K562 (cell line): ENCODE results near the gene CFAP97D2. TPM values are rescaled to one million over a fixed set of nuclear protein-coding genes. Genes with fewer than 3 reads are reported as not detected.
A peak's percentile ranks its signal among the peaks of the same experiment; 100 is the strongest.

Source experiments
- ATAC-seq: fragments of 200-7000 bp; cut with Tn5 transposase; 3 replicates; pipeline ENCODE4 v1.9.1; 2020; ENCODE audit warnings: moderate library complexity
- BruUV-seq: library from RNA; stranded (reverse); fragments of 400-500 nt; replicated peaks from 2 replicates; lab custom pipeline; 2021; lab: Mats Ljungman, UMichigan
- CTCF ChIA-PET: fragments of 300-600 bp; formaldehyde crosslinking; extraction: SDS; loops from one replicate; lab custom pipeline; 2021; ENCODE audit warnings: low intra/inter-chr PET ratio; lab: Yijun Ruan, JAX
- POLR2A ChIA-PET: fragments of 300-600, 350-650 bp; sonication (Branson Sonifier 250); formaldehyde crosslinking; extraction: SDS; loops from one replicate; lab custom pipeline; 2021; ENCODE audit warnings: antibody characterized with exemption, inconsistent platforms; lab: Yijun Ruan, JAX
- DNase-seq, 4 experiments: peaks; one replicate each; pipeline versions ENCODE4 v3.0.0 to v3.0.0-alpha.2; 2011 to 2018; ENCODE audit warnings: low spot score in 3 of 4, mixed read lengths in 3 of 4; ENCODE audit errors: extremely low read depth in 1 of 4
- FAIRE-seq: peaks from 2 replicates; lab custom pipeline; 2011; peaks lifted over from hg19 to GRCh38; lab: Jason Lieb, UNC
- H2AFZ ChIP-seq: 2 replicates; pipeline ENCODE4 v1.6.0; 2011; ENCODE audit warnings: low read depth, low read length, control low read depth, inconsistent platforms
- H3K27ac ChIP-seq: fragments of 200-600 bp; 3 replicates; pipeline ENCODE4 v1.8.0; 2011; ENCODE audit warnings: low read depth, mild to moderate bottlenecking, control low read depth, inconsistent platforms, low read length, moderate library complexity, mixed read lengths; ENCODE audit errors: extremely low read depth
- H3K27me3 ChIP-seq, 2 experiments: fragments of 300-600 bp in 1 of 2; 2 replicates in 1 of 2; 3 replicates in 1 of 2; pipeline versions ENCODE4 v1.6.0 to v1.8.0; 2011; ENCODE audit warnings: inconsistent platforms in 2 of 2, low read length in 2 of 2, mild to moderate bottlenecking in 1 of 2, mixed read lengths in 1 of 2, moderate library complexity in 1 of 2; ENCODE audit not compliant: control insufficient read depth in 2 of 2, insufficient read depth in 2 of 2
- H3K36me3 ChIP-seq: fragments of 300-600 bp; 3 replicates; pipeline ENCODE4 v1.8.0; 2011; ENCODE audit warnings: mild to moderate bottlenecking, low read length, inconsistent platforms; ENCODE audit not compliant: control insufficient read depth, insufficient read depth
- H3K4me1 ChIP-seq, 2 experiments: fragments of 200-600 bp in 1 of 2; replicated peaks in 1 of 2; 2 replicates in 1 of 2; 3 replicates in 1 of 2; pipeline versions ENCODE4 v1.5.1 to v1.8.0; 2011; ENCODE audit warnings: inconsistent platforms in 2 of 2, low read length in 2 of 2, mild to moderate bottlenecking in 1 of 2, mixed read lengths in 1 of 2, moderate library complexity in 1 of 2; ENCODE audit not compliant: control insufficient read depth in 2 of 2, insufficient read depth in 2 of 2
- H3K4me2 ChIP-seq: 2 replicates; pipeline ENCODE4 v1.6.1; 2011; ENCODE audit warnings: low read length, control low read depth, inconsistent platforms, mixed read lengths; ENCODE audit not compliant: insufficient read depth
- H3K4me3 ChIP-seq: fragments of 200-600 bp; sonication (generic), shearing (Covaris generic); 2 replicates; pipeline ENCODE4 v1.5.1; 2016; ENCODE audit warnings: control low read depth, inconsistent platforms
- H3K79me2 ChIP-seq: fragments of 200-600 bp; 3 replicates; pipeline ENCODE4 v1.8.0; 2011; ENCODE audit warnings: low read length, inconsistent platforms; ENCODE audit not compliant: control insufficient read depth, insufficient read depth
- H3K9ac ChIP-seq, 2 experiments: 2 replicates each; pipeline versions ENCODE4 v1.6.0 to v1.6.1; 2011; ENCODE audit warnings: low read depth in 2 of 2, low read length in 2 of 2, control low read depth in 1 of 2, inconsistent platforms in 1 of 2, mild to moderate bottlenecking in 1 of 2, mixed read lengths in 1 of 2; ENCODE audit not compliant: insufficient read depth in 1 of 2
- H3K9me1 ChIP-seq: one replicate; pipeline ENCODE4 v1.6.0; 2011; ENCODE audit warnings: inconsistent platforms, mild to moderate bottlenecking, low read length, moderate library complexity; ENCODE audit not compliant: control insufficient read depth, insufficient read depth
- H3K9me3 ChIP-seq: replicated peaks from 2 replicates; pipeline ENCODE4 v1.5.1; 2011; ENCODE audit warnings: low read depth, low read length, inconsistent platforms; ENCODE audit not compliant: control insufficient read depth, insufficient read depth
- H4K20me1 ChIP-seq: replicated peaks from 2 replicates; pipeline ENCODE4 v1.6.1; 2011; ENCODE audit warnings: low read length, inconsistent platforms, mixed read lengths; ENCODE audit not compliant: control insufficient read depth, insufficient read depth
- ZNF586 ChIP-seq: fragments of 450-650 bp; formaldehyde crosslinking; conservative IDR thresholded peaks from 2 replicates; pipeline ENCODE4 v1.4.0; 2020; ENCODE audit warnings: mild to moderate bottlenecking, moderate library complexity
- WGBS: fragments of 100-300 bp; shearing (Covaris generic); methylation state at CpG from one replicate; pipeline ENCODE4 v1.1.6; 2016; ENCODE audit warnings: low coverage, mixed read lengths; ENCODE audit not compliant: insufficient coverage; ENCODE audit errors: missing lambda C conversion rate; 5-methylcytosine and 5-hydroxymethylcytosine counted together
- in situ Hi-C: fragments of 300-500 bp; cut with MboI; formaldehyde crosslinking; loops from 4 replicates; pipeline ENCODE4 v1.15.0; 2018; ENCODE audit warnings: inconsistent platforms, mixed read lengths
- intact Hi-C: fragments of 100-400 bp; cut with micrococcal nuclease; formaldehyde crosslinking; loops from 2 replicates; pipeline ENCODE4 v1.14.2; 2022
- polyA plus RNA-seq, 8 experiments: library from polyadenylated mRNA; depleted of rRNA in 4 of 8; stranded (reverse) in 5 of 8; unstranded in 3 of 8; fragments of >200 nt; fragmentation: Nextera tagmentation in 2 of 8; fragmentation: Illumina TruSeq in 1 of 8; extraction: Ambion mirVana in 2 of 8; extraction: Trizol in 1 of 8; gene quantifications; 2 replicates each; pipeline versions ENCODE4 v1.2.1 to v1.2.3, GENCODE V29; 2011 to 2014; ENCODE audit warnings: inconsistent platforms in 1 of 8, missing spikeins in 1 of 8
- total RNA-seq, 7 experiments: library from RNA; depleted of rRNA in 6 of 7; stranded (reverse); fragments of >200 nt in 6 of 7; fragmentation: Illumina TruSeq in 2 of 7; extraction: Trizol in 2 of 7; gene quantifications; 2 replicates each; pipeline versions ENCODE4 v1.2.1 to v1.2.3, GENCODE V29; 2011 to 2021; ENCODE audit warnings: low replicate concordance in 1 of 7
- TF ChIP-seq, protein P1 (sequence below), 2 experiments: fragments of 450-650 bp in 1 of 2; IDR thresholded peaks; 2 replicates each; pipeline ENCODE4 v1.6.1; 2011 to 2017; ENCODE audit warnings: low read depth in 2 of 2, antibody characterized with exemption in 1 of 2, borderline replicate concordance in 1 of 2, low read length in 1 of 2, mild to moderate bottlenecking in 1 of 2, mixed read lengths in 1 of 2; ENCODE audit not compliant: control insufficient read depth in 1 of 2
- TF ChIP-seq, protein P2 (sequence below): fragments of 450-650 bp; IDR thresholded peaks from 2 replicates; pipeline ENCODE4 v1.6.1; 2017; ENCODE audit warnings: antibody characterized with exemption
- TF ChIP-seq, protein P3 (sequence below), 3 experiments: IDR thresholded peaks in 2 of 3; conservative IDR thresholded peaks in 1 of 3; 2 replicates each; pipeline ENCODE4 v1.5.1; 2011 to 2012; ENCODE audit warnings: low read length in 3 of 3, mild to moderate bottlenecking in 3 of 3, control low read depth in 2 of 3, improper control_type of control experiment in 1 of 3, inconsistent platforms in 1 of 3, low read depth in 1 of 3, mixed read lengths in 1 of 3, moderate library complexity in 1 of 3; ENCODE audit not compliant: insufficient read depth in 2 of 3

CFAP97D2 gene
- total and polyA plus RNA-seq, 9 of the 15 experiments (the other 6 are each of a cell fraction or from before 2014, with no cell fraction given) = not detected

DNA sequence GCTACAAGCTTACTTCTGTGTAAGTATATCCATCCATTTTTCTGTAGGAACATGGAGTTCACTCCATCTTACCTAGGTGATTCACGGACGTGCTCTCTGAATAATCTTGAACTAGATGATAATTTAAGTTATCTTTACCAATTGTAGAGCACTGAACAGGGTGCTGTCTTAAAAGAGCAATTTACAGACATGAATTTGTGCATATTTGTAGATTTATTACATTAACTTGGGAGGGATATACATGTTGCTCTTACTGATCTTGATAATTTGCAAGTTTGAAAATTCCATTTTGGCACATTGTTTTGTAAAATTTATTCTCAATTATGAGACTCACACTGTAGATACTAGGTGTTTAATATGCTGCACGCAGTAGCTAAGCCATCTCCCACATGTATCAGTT, 64.9 kb downstream of the CFAP97D2 start (continued):
- TF ChIP-seq, protein P1, sequence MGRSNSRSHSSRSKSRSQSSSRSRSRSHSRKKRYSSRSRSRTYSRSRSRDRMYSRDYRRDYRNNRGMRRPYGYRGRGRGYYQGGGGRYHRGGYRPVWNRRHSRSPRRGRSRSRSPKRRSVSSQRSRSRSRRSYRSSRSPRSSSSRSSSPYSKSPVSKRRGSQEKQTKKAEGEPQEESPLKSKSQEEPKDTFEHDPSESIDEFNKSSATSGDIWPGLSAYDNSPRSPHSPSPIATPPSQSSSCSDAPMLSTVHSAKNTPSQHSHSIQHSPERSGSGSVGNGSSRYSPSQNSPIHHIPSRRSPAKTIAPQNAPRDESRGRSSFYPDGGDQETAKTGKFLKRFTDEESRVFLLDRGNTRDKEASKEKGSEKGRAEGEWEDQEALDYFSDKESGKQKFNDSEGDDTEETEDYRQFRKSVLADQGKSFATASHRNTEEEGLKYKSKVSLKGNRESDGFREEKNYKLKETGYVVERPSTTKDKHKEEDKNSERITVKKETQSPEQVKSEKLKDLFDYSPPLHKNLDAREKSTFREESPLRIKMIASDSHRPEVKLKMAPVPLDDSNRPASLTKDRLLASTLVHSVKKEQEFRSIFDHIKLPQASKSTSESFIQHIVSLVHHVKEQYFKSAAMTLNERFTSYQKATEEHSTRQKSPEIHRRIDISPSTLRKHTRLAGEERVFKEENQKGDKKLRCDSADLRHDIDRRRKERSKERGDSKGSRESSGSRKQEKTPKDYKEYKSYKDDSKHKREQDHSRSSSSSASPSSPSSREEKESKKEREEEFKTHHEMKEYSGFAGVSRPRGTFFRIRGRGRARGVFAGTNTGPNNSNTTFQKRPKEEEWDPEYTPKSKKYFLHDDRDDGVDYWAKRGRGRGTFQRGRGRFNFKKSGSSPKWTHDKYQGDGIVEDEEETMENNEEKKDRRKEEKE (IDR thresholded peaks at IDR 0.05; ENCODE audit: borderline replicate concordance in 1 of 2, control insufficient read depth in 1 of 2, low read depth in 2 of 2, low read length in 1 of 2) = no peak
- TF ChIP-seq, protein P2, sequence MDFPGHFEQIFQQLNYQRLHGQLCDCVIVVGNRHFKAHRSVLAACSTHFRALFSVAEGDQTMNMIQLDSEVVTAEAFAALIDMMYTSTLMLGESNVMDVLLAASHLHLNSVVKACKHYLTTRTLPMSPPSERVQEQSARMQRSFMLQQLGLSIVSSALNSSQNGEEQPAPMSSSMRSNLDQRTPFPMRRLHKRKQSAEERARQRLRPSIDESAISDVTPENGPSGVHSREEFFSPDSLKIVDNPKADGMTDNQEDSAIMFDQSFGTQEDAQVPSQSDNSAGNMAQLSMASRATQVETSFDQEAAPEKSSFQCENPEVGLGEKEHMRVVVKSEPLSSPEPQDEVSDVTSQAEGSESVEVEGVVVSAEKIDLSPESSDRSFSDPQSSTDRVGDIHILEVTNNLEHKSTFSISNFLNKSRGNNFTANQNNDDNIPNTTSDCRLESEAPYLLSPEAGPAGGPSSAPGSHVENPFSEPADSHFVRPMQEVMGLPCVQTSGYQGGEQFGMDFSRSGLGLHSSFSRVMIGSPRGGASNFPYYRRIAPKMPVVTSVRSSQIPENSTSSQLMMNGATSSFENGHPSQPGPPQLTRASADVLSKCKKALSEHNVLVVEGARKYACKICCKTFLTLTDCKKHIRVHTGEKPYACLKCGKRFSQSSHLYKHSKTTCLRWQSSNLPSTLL = no peak

DNA sequence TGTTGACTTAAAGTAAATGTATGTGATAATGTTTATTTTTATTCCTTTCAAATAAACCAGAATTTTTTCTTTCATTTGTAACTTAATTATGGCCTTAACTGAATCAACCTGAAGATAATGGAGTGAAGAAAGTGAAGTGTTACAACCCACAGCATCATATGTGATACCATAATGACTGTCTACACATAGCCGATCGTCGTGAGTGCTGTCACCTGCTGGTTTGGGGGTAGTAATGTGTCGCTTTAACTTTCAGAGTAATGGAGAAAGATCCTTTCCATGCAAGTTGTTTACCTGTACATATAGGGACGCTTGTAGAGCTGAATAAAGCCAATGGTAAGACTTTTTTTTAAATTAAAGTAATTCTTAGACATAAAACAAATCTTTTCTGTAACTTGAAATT, 65.6 kb downstream of the CFAP97D2 start:
- H3K9ac ChIP-seq = no peak overlapping the region
- H3K27me3 ChIP-seq = no peaks in the 10 kb centered on the region
- no peak overlapping the region for H3K27ac ChIP-seq
- POLR2A ChIA-PET = no interaction called here
- FAIRE-seq = no peak
- H3K4me3 ChIP-seq = no peak overlapping the region
- 0 out of 3 replicates have a peak, but pooled peaks cover 5% of the 10 kb centered on the region for H3K79me2 ChIP-seq
- H3K4me1 ChIP-seq = peaks cover 0 to 8% of the 10 kb centered on the region in 2 experiments; a peak in 2 of 5 replicates
- 85% methylated on average over 5 of the region's 5 CpGs for WGBS
- 0 out of 3 replicates have a peak, but pooled peaks have one; percentile 29 for ATAC-seq
- TF ChIP-seq, protein P3, sequence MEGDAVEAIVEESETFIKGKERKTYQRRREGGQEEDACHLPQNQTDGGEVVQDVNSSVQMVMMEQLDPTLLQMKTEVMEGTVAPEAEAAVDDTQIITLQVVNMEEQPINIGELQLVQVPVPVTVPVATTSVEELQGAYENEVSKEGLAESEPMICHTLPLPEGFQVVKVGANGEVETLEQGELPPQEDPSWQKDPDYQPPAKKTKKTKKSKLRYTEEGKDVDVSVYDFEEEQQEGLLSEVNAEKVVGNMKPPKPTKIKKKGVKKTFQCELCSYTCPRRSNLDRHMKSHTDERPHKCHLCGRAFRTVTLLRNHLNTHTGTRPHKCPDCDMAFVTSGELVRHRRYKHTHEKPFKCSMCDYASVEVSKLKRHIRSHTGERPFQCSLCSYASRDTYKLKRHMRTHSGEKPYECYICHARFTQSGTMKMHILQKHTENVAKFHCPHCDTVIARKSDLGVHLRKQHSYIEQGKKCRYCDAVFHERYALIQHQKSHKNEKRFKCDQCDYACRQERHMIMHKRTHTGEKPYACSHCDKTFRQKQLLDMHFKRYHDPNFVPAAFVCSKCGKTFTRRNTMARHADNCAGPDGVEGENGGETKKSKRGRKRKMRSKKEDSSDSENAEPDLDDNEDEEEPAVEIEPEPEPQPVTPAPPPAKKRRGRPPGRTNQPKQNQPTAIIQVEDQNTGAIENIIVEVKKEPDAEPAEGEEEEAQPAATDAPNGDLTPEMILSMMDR (IDR thresholded peaks at IDR 0.05 in 2 of 3, conservative IDR thresholded peaks at IDR 0.05 in 1 of 3; ENCODE audit: insufficient read depth in 2 of 3, low read depth in 1 of 3, low read length in 3 of 3) = 0 out of 6 replicates have a peak, but pooled peaks of 1 of the 3 experiments have one; percentile 8
- no peak for TF ChIP-seq ZNF586 (CRISPR knock-in tag)
- no peaks in the 10 kb centered on the region for H3K9me1 ChIP-seq
- no TSS peak for BruUV-seq
- CTCF ChIA-PET = no interaction called here
- in situ Hi-C loops = no loop called here
- peak in 1 of 4 experiments; percentile 12 for DNase-seq
- peaks cover 96% of the 10 kb centered on the region for H3K36me3 ChIP-seq
- H4K20me1 ChIP-seq = no peaks in the 10 kb centered on the region
- H3K4me2 ChIP-seq = no peak overlapping the region
- intact Hi-C loops = no loop called here
- no peaks in the 10 kb centered on the region for H3K9me3 ChIP-seq
- no peak overlapping the region for H2AFZ ChIP-seq
